Neural crest cell (in vitro differentiated cells): ENCODE results near the gene STK33. TPM values are rescaled to one million over a fixed set of nuclear protein-coding genes. Genes with fewer than 3 reads are reported as not detected.

Experiments used
- DNase-seq: peaks from one replicate; pipeline ENCODE4 v3.0.0; 2021; ENCODE audit warnings: low read depth, mixed read lengths, low spot score
- H3K27ac Mint-ChIP-seq: one replicate; pipeline ENCODE4 v1.8.0; 2021; ENCODE audit warnings: mild to moderate bottlenecking, mixed read lengths; ENCODE audit not compliant: unreplicated experiment
- H3K27me3 Mint-ChIP-seq: 2 replicates; pipeline ENCODE4 v1.8.0; 2021; ENCODE audit warnings: low read depth, mild to moderate bottlenecking, mixed read lengths
- H3K36me3 Mint-ChIP-seq: 2 replicates; pipeline ENCODE4 v1.8.0; 2021; ENCODE audit warnings: low read depth, mild to moderate bottlenecking, mixed read lengths
- H3K4me1 Mint-ChIP-seq: 2 replicates; pipeline ENCODE4 v1.8.0; 2021; ENCODE audit warnings: mixed read lengths
- H3K4me3 Mint-ChIP-seq: one replicate; pipeline ENCODE4 v1.8.0; 2021; ENCODE audit warnings: mild to moderate bottlenecking, mixed read lengths
- H3K9me3 Mint-ChIP-seq: 2 replicates; pipeline ENCODE4 v1.8.0; 2021; ENCODE audit warnings: mixed read lengths
- total RNA-seq: library from RNA; stranded (reverse); gene quantifications from 2 replicates; pipeline ENCODE4 v1.2.1, GENCODE V29; 2021
- TF ChIP-seq, protein P1 (sequence below): fragments of 200-600 bp; sonication (generic); conservative IDR thresholded peaks from 2 replicates; pipeline ENCODE4 v1.5.0; 2021; ENCODE audit warnings: antibody characterized with exemption, mild to moderate bottlenecking

Gene STK33
- total RNA-seq, 1 donor from 2014 or later = 17.3 TPM

DNA sequence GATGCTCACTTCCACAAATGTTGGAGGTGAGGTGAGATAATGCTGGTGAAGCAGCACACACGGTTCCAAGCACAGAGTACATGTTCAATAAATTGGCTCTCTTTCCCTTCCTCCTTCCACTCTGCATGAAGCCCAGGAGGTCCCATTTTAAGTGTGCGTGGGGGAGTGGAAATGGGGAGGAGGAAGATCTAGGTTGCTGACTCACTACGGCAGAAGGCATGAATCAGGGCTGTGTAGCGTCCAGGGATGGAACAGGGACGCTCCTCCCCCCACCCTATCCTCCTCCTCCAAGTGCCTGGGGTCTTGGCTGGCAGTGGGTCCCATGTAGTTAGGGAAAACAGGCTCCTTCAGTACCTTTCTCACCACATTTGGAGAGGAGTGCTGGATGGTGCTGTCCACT lies 44.3 kb upstream of the STK33 start:
- DNase-seq = no peak
- H3K36me3 Mint-ChIP-seq = peaks cover 12% of the 10 kb centered on the region

DNA sequence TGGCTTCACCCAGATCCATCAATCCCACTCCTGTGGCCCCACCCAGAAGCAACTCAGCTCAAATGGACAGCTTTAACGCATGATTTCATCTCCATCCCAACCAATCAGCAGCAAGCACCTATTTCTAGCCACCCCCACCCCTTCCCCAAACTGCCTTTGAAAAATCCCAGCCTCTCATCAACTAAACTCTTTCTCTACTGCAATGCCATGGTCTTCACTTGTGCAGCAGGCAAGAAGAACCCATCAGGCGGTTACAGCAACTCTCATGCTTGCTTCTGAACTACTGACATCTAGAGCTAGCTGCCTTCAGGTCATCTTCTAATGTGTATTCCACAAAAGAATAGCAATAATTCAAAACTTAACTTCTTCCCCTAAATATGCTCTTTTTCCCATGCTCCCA lies 42.1 kb upstream of the STK33 start:
- no peak for DNase-seq
- Mint-ChIP-seq H3K9me3 (peaks cover 4% of the 10 kb centered on the region), H3K27me3 (no peaks in the 10 kb centered on the region), H3K4me3 (no peak overlapping the region), H3K36me3 (peaks cover 12% of the 10 kb centered on the region), H3K4me1 (no peaks in the 10 kb centered on the region), H3K27ac (no peak overlapping the region)
- TF ChIP-seq, protein P1, sequence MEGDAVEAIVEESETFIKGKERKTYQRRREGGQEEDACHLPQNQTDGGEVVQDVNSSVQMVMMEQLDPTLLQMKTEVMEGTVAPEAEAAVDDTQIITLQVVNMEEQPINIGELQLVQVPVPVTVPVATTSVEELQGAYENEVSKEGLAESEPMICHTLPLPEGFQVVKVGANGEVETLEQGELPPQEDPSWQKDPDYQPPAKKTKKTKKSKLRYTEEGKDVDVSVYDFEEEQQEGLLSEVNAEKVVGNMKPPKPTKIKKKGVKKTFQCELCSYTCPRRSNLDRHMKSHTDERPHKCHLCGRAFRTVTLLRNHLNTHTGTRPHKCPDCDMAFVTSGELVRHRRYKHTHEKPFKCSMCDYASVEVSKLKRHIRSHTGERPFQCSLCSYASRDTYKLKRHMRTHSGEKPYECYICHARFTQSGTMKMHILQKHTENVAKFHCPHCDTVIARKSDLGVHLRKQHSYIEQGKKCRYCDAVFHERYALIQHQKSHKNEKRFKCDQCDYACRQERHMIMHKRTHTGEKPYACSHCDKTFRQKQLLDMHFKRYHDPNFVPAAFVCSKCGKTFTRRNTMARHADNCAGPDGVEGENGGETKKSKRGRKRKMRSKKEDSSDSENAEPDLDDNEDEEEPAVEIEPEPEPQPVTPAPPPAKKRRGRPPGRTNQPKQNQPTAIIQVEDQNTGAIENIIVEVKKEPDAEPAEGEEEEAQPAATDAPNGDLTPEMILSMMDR = no peak

More for the DNA sequence above, 44.3 kb upstream of the STK33 start:
- no peaks in the 10 kb centered on the region for H3K4me1 Mint-ChIP-seq
- no peaks in the 10 kb centered on the region for H3K27me3 Mint-ChIP-seq
- H3K4me3 Mint-ChIP-seq = no peak overlapping the region
- H3K27ac Mint-ChIP-seq = no peak overlapping the region
- TF ChIP-seq, protein P1 = no peak
- H3K9me3 Mint-ChIP-seq = peaks cover 4% of the 10 kb centered on the region

DNA sequence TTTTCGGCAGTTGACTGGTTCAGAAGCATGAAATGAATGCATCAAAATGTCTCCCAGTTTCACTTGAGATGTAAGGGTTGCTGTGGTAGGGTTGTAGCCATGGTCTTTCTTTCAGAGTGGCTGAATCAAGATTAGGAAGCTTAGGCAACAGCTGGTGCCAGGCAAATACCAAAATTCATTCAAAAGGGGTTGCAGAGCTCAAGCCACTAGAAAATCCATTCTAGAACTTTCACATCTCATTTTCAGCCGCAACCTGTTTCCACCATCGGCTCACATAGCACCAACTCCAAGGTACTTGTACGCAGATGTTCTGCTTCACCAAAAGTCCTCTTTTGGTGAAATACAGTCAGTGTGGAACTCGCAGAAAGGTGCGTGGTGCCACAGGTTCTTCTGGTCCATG lies 40.5 kb upstream of the STK33 start:
- H3K27me3 Mint-ChIP-seq = no peaks in the 10 kb centered on the region
- H3K4me1 Mint-ChIP-seq = no peaks in the 10 kb centered on the region
- H3K9me3 Mint-ChIP-seq = peaks cover 4% of the 10 kb centered on the region
- TF ChIP-seq, protein P1 = no peak
- peaks cover 12% of the 10 kb centered on the region for H3K36me3 Mint-ChIP-seq
- H3K4me3 Mint-ChIP-seq = no peak overlapping the region
- H3K27ac Mint-ChIP-seq = no peak overlapping the region
- DNase-seq = no peak

- Mint-ChIP-seq H3K4me3 (no peak overlapping the region), H3K36me3 (peaks cover 6% of the 10 kb centered on the region), H3K4me1 (peaks cover 5% of the 10 kb centered on the region), H3K27ac (no peak overlapping the region), H3K27me3 (no peaks in the 10 kb centered on the region), H3K9me3 (peaks cover 1% of the 10 kb centered on the region)
- TF ChIP-seq, protein P1 = no peak
- DNase-seq = no peak
Measured at GRCh38 chr11:8631395-8632118, 37.5 kb upstream of the STK33 start.

DNA sequence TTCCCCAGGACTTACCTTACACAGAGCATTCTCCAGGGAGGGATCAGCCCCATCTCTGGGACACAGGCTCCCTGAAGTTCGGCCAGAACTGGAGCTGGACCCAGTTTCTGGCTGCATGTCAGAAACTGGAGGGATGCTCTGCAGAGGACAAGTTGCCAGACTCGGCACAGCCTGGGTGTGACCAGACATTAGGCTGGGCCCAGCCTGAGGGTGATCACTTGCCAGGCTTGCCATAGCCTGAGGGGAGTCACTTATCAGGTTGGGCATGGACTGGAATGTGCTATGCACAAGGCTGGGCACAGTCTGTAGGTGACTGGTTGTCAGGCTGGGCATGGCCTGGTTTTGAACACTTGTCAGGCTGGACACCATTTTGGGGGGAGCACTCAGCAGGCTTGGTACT lies 30.7 kb upstream of the STK33 start:
- Mint-ChIP-seq H3K9me3 (no peaks in the 10 kb centered on the region), H3K27ac (no peak overlapping the region), H3K36me3 (no peaks in the 10 kb centered on the region), H3K27me3 (no peaks in the 10 kb centered on the region), H3K4me1 (peaks cover 8% of the 10 kb centered on the region), H3K4me3 (no peak overlapping the region)
- TF ChIP-seq, protein P1 = no peak
- DNase-seq = no peak
